ENCODE results near the gene AEN.

GRCh38 chr15:88590759-88591158 lies 30.4 kb upstream of the AEN start:
- TF ChIP-seq CTCF (IDR thresholded peaks at IDR 0.05) = no peak
- no peak for TF ChIP-seq POLR2A (IDR thresholded peaks at IDR 0.05)
